Heart left ventricle (tissue), 13 donors: ENCODE measurements around the gene PLCB4.

ENCODE experiments used
- CTCF ChIP-seq, 12 donors: fragments of 200-600 bp; sonication (generic) in 4 of 12; IDR thresholded peaks; one replicate each; pipeline versions ENCODE4 v1.5.0 to v1.8.0; 2018 to 2022; ENCODE audit warnings: antibody characterized with exemption in 12 of 12, mild to moderate bottlenecking in 5 of 12
- POLR2A ChIP-seq, 2 donors: fragments of 450-650 bp; IDR thresholded peaks; one replicate each; pipeline ENCODE4 v1.6.1; 2017; ENCODE audit warnings: antibody characterized with exemption in 2 of 2, mild to moderate bottlenecking in 2 of 2, moderate library complexity in 2 of 2
- donor health status: ischemic (EF 13 %, LVEDD 7.1; RV severe dilation, severe dysfunction).
- donor health status: DM: no; HTN: yes; CAD: no.
- donor health status: DM: no; HTN: no; CAD: no.
- donor health status: ischemic (EF 25% LVEDD 6.9; RV normal size, moderate dysfunction).
- donor health status: ischemic (EF 25% LVEDD 5.7; RV mildly dilated, moderate dysfunction).
- donor health status: ischemic (EF 35%, LVEDD 5.7; RV mildly dilated, moderate dysfunction).
- donor health status: nonischemic (EF 11% LVEDD 7.7; RV severe dilation, severe dysfunction).
- donor health status: DM: yes; HTN: yes; CAD: no.
- donor health status: PGD.
- donor health status: ischemic (EF 29% LVEDD 5.4; RV normal size, mild dysfunction).
- donor health status: nonischemic (EF 23%, LVEDD 6.1; RV moderate dilation, normal function).

GRCh38 chr20:9147547-9148024 is 78.7 kb downstream of the PLCB4 start:
- TF ChIP-seq CTCF (IDR thresholded peaks at IDR 0.05) = no peak
- no peak for TF ChIP-seq POLR2A (IDR thresholded peaks at IDR 0.05)
